Measurements from ENCODE around the gene CHST9. TPM values are rescaled to one million over a fixed set of nuclear protein-coding genes. Genes with fewer than 3 reads are reported as not detected.

The CHST9 gene
- total and polyA plus RNA-seq, 10 of the 15 experiments (the other 5 are each of a cell fraction or from before 2014, with no cell fraction given) = 0.34 TPM; not detected in 9

- ChIA-PET POLR2A (no interaction called here), RAD21 (ENCODE audit: unreplicated experiment) (no interaction called here), CTCF (no interaction called here), SMC1A (ENCODE audit: uncharacterized antibody, unreplicated experiment) (no interaction called here)
- H3K4me1 ChIP-seq (ENCODE audit: control insufficient read depth, insufficient read depth, low read length) = no peaks in the 10 kb centered on the region
- peak overlapping the region; percentile 24; the same call in 1 of the 2 replicates for H2AFZ ChIP-seq (ENCODE audit: control insufficient read depth, low read depth, low read length)
- H3K4me3 ChIP-seq = no peak overlapping the region
- no peaks in the 10 kb centered on the region for H3K79me2 ChIP-seq (ENCODE audit: control insufficient read depth, insufficient read depth, low read length)
- in situ Hi-C loops (cut with MboI) (no loop called here), intact Hi-C loops (cut with micrococcal nuclease; ENCODE audit: unreplicated experiment) (no loop called here)
- no peak overlapping the region for H3K27ac ChIP-seq (ENCODE audit: control insufficient read depth, insufficient read depth)
- H3K4me2 ChIP-seq (ENCODE audit: control insufficient read depth, insufficient read depth) = 0 out of 2 replicates have a peak overlapping the region, but pooled peaks have one; percentile 48
- no peak overlapping the region for H3K9ac ChIP-seq (ENCODE audit: control insufficient read depth, insufficient read depth, low read length)
- H3K36me3 ChIP-seq (ENCODE audit: control insufficient read depth in 2 of 2, insufficient read depth in 2 of 2, low read length in 1 of 2) = no peaks in the 10 kb centered on the region
- WGBS (ENCODE audit: insufficient coverage, insufficient replicate concordance, low lambda C conversion rate, missing lambda C conversion rate) = 0% methylated on average over 5 of the region's 5 CpGs
- no TSS peak for BruUV-seq (replicated peaks)
- no peaks in the 10 kb centered on the region for H3K27me3 ChIP-seq (replicated peaks in 1 of 2; ENCODE audit: control insufficient read depth in 2 of 2, insufficient read depth in 2 of 2, low read length in 1 of 2)
- H3K9me3 ChIP-seq (replicated peaks; ENCODE audit: control insufficient read depth, insufficient read depth, low read length) = no peaks in the 10 kb centered on the region
- DNase-seq (ENCODE audit: low read depth, low spot score) (peak; percentile 24), ATAC-seq (peak; percentile 99), FAIRE-seq (peak; percentile 69)
- no peaks in the 10 kb centered on the region for H4K20me1 ChIP-seq (ENCODE audit: control insufficient read depth, insufficient read depth)
- TF ChIP-seq CBX5 (IDR thresholded peaks at IDR 0.05; ENCODE audit: low read depth) (no peak), FOXK2 (IDR thresholded peaks at IDR 0.05) (no peak), PKNOX1 (IDR thresholded peaks at IDR 0.05) (peak; percentile 58; the same call in 1 of the 2 replicates), SREBF2 (IDR thresholded peaks at IDR 0.05; ENCODE audit: low read length) (no peak), CREM (IDR thresholded peaks at IDR 0.05; ENCODE audit: low read depth) (peak; percentile 77), EGR1 (IDR thresholded peaks at IDR 0.05; ENCODE audit: borderline replicate concordance in 1 of 2, low read depth in 2 of 2, low read length in 2 of 2) (peak in 1 of 2 experiments; percentile 83; a peak in 2 of 3 replicates), IKZF2 (IDR thresholded peaks at IDR 0.05) (peak; percentile 43 to 46; a peak in 1 of 4 replicates), POLR2AphosphoS2 (IDR thresholded peaks at IDR 0.05; ENCODE audit: low read depth, low read length) (no peak), SMAD5 (IDR thresholded peaks at IDR 0.05; ENCODE audit: low read depth) (no peak), LARP7 (IDR thresholded peaks at IDR 0.05) (no peak), JUND (IDR thresholded peaks at IDR 0.05; ENCODE audit: low read depth, low read length) (no peak), CTCF (IDR thresholded peaks at IDR 0.05 in 2 of 3, conservative IDR thresholded peaks at IDR 0.05 in 1 of 3; ENCODE audit: control insufficient read depth in 2 of 3, extremely low read depth in 1 of 3, insufficient read depth in 1 of 3, low read depth in 3 of 3, low read length in 3 of 3) (no peak), E2F8 (IDR thresholded peaks at IDR 0.05; ENCODE audit: low read depth, partially characterized antibody) (no peak), SUZ12 (IDR thresholded peaks at IDR 0.05; ENCODE audit: unreplicated experiment) (no peak), MYC (IDR thresholded peaks at IDR 0.05; ENCODE audit: insufficient read depth, insufficient read length, insufficient replicate concordance, low read length, severe bottlenecking) (no peak), DPF2 (IDR thresholded peaks at IDR 0.05) (peak; percentile 88), BMI1 (IDR thresholded peaks at IDR 0.05; ENCODE audit: borderline replicate concordance) (no peak), ESRRA (IDR thresholded peaks at IDR 0.05; ENCODE audit: low read length) (no peak), NFYB (IDR thresholded peaks at IDR 0.05; ENCODE audit: insufficient read depth, low read depth, low read length) (no peak), ZNF384 (IDR thresholded peaks at IDR 0.05; ENCODE audit: borderline replicate concordance, low read depth, low read length) (no peak), SP1 (IDR thresholded peaks at IDR 0.05; ENCODE audit: low read depth, low read length) (peak; percentile 23)
Measured at GRCh38 chr18:27073404-27073830, 111.7 kb downstream of the CHST9 start.

Measured in GM12878 (cell line).